Measurements from ENCODE around the gene GLS. TPM values are rescaled to one million over a fixed set of nuclear protein-coding genes. Genes with fewer than 3 reads are reported as not detected.
"Not testable (repeated sequence)": the region's sequence is repeated elsewhere in the genome, so short reads cannot be mapped to it uniquely, and the experiment has no call there.

GLS gene
- total RNA-seq, 1 donor from 2014 or later, result 88.9 TPM

DNA sequence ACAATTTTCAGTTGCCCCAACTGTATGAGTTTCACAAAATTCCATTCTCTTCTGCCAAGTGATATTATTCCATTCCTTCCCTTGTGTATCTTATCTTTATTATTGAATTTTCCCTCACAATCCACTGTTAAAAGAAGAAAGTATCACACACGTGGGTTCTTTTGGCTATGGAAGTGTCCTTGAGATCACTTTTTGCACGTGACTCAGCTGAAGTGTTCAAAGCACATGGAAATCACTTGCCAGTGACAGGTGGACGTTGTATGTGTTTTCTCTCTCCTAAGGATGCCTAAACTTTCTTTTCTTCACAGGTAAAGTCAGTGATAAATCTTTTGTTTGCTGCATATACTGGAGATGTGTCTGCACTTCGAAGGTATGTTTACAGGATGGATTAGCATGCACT is 72.6 kb downstream of the GLS start:
- Histone ChIP-seq H3K27me3 (no peaks in the 10 kb centered on the region), H3K27ac (no peak overlapping the region), H3K36me3 (no peaks in the 10 kb centered on the region), H3K4me3 (no peak overlapping the region), H3K9me3 (no peaks in the 10 kb centered on the region), H3K4me1 (peaks cover 14% of the 10 kb centered on the region)
- TF ChIP-seq, protein P1, sequence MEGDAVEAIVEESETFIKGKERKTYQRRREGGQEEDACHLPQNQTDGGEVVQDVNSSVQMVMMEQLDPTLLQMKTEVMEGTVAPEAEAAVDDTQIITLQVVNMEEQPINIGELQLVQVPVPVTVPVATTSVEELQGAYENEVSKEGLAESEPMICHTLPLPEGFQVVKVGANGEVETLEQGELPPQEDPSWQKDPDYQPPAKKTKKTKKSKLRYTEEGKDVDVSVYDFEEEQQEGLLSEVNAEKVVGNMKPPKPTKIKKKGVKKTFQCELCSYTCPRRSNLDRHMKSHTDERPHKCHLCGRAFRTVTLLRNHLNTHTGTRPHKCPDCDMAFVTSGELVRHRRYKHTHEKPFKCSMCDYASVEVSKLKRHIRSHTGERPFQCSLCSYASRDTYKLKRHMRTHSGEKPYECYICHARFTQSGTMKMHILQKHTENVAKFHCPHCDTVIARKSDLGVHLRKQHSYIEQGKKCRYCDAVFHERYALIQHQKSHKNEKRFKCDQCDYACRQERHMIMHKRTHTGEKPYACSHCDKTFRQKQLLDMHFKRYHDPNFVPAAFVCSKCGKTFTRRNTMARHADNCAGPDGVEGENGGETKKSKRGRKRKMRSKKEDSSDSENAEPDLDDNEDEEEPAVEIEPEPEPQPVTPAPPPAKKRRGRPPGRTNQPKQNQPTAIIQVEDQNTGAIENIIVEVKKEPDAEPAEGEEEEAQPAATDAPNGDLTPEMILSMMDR (IDR thresholded peaks at IDR 0.05), result no peak
- TF ChIP-seq POLR2AphosphoS5 (IDR thresholded peaks at IDR 0.05; ENCODE audit: insufficient read depth in 1 of 2, low read depth in 1 of 2) (no peak), POLR2A (IDR thresholded peaks at IDR 0.05) (no peak)
- intact Hi-C loops (cut with DNase I), result no loop called here
- no peak for DNase-seq (ENCODE audit: extremely low spot score in 2 of 2)

DNA sequence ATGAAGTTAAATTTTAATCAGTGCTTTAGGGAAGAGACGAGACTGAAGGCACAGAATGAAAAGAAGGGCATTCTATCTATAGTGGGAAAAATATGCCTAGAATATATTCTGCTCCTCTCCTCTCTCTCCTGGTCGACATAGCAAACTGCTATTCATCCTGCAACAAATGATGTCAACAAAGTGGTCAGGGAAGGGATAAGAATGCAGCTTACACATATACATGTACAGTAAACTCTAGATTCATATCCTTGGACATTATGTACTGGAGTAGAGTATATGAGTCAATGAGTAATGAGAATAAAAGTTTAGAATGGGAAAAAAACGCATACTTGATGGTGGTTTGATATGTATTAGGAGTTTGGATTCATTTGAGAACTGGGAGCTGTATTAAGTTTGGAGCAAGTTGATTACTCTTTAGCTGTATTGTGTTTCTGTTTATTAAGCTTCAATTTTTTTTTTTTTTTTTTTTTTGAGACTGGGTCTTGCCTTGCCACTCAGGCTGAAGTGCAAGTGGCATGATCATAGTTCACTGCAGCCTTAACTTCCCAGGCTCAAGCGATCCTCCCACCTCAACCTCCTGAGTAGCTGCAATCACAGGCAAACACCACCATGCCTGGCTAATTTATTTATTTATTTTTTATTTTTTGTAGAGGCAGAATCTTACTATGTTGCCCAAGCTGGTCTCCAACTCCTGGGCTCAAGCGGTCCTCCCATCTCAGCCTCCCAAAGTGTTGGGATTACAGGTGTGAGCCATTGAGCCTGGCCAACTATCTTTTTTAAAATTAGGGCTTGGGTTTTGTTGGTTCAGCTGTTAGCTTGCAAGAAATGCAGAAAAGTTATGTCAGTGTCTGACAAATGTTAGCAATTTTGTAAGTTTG is 79.5 kb downstream of the GLS start:
- Histone ChIP-seq H3K9me3 (no peaks in the 10 kb centered on the region), H3K4me3 (no peak overlapping the region), H3K27me3 (no peaks in the 10 kb centered on the region), H3K27ac (no peak overlapping the region), H3K36me3 (no peaks in the 10 kb centered on the region), H3K4me1 (no peaks in the 10 kb centered on the region)
- TF ChIP-seq POLR2AphosphoS5 (IDR thresholded peaks at IDR 0.05; ENCODE audit: insufficient read depth in 1 of 2, low read depth in 1 of 2) (no peak), POLR2A (IDR thresholded peaks at IDR 0.05) (no peak)
- TF ChIP-seq, protein P1 (IDR thresholded peaks at IDR 0.05), result no peak
- no peak for DNase-seq (ENCODE audit: extremely low spot score in 2 of 2)
- intact Hi-C loops (cut with DNase I), result no loop called here

DNA sequence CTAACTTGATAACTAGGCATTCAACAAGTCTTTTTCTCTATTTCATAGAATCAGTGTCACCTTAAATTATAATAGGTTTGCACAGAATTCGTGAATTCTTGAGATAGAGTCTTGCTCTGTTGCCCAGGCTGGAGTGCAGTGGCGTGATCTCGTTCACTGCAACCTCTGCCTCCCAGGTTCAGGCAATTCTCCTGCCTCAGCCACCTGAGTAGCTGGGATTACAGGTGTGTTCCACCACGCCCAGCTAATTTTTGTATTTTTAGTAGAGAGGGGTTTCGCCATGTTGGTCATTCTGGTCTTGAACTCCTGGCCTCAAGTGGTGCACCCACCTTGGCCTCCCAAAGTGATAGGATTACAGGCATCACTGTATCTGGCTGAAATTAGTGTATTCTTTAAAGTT is 80.5 kb downstream of the GLS start:
- H3K27ac ChIP-seq; H3K36me3 ChIP-seq; H3K27me3 ChIP-seq; DNase-seq (ENCODE audit: extremely low spot score in 2 of 2); H3K4me1 ChIP-seq; H3K9me3 ChIP-seq; H3K4me3 ChIP-seq; intact Hi-C loops (cut with DNase I): not testable (repeated sequence)

DNA sequence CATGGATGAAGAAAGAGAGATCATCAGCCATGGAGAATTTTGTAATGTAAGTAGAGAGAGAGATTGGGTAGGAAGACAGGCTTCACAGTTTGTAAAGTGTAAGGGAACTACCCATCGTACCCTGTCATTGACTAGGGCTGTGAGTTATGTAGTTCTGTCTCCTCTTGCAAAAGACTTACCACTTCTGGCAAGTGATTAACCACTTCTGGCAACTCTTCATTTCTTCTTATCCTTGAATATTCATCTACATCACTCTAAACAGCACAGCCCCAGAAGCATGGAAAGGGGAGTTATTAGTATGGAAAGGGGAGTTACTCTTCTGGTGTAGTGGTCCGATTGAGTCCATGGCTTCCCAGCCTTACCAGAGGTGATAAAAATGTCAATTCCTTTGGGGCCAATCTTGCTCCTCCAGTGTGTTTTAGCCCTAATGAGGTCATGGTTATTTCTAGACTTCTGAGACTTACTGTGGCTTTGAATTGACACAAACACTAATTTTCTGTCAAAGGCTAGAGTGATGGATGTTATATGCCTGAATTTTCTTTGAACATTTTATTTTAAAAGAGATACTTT is 81.4 kb downstream of the GLS start:
- Histone ChIP-seq H3K27me3 (no peaks in the 10 kb centered on the region), H3K4me1 (no peaks in the 10 kb centered on the region), H3K9me3 (no peaks in the 10 kb centered on the region), H3K4me3 (no peak overlapping the region), H3K27ac (no peak overlapping the region), H3K36me3 (peaks cover 0 to 5% of the 10 kb centered on the region in 2 donors)
- TF ChIP-seq POLR2A (IDR thresholded peaks at IDR 0.05) (no peak), POLR2AphosphoS5 (IDR thresholded peaks at IDR 0.05; ENCODE audit: insufficient read depth in 1 of 2, low read depth in 1 of 2) (no peak)
- TF ChIP-seq, protein P1 (IDR thresholded peaks at IDR 0.05), result no peak
- no peak for DNase-seq (ENCODE audit: extremely low spot score in 2 of 2)
- intact Hi-C loops (cut with DNase I), result no loop called here

DNA sequence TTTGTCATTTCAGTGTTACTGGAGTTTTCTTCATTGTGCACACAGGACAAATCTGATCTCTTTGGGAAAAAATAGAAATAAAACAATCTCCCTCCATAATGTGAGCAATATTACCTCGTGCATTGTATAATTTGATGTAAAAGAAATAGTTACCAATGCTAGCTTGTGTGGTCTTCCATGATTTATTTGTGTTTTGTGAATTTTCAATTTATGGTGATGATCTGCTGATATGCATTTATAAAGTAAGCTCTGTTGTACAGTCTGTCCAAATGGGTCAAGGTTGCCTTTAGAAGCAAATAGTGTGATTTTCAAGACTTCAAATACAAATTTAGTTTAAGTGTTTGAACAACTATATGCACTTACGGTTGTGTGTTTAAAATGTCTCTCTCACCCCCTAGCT is 82.5 kb downstream of the GLS start:
- Histone ChIP-seq H3K4me3 (no peak overlapping the region), H3K4me1 (no peaks in the 10 kb centered on the region), H3K27ac (no peak overlapping the region), H3K27me3 (no peaks in the 10 kb centered on the region), H3K9me3 (no peaks in the 10 kb centered on the region), H3K36me3 (peaks cover 0 to 6% of the 10 kb centered on the region in 2 donors)
- intact Hi-C loops (cut with DNase I), result no loop called here
- DNase-seq (ENCODE audit: extremely low spot score in 2 of 2), result no peak
- no peak for TF ChIP-seq POLR2AphosphoS5 (IDR thresholded peaks at IDR 0.05; ENCODE audit: insufficient read depth in 1 of 2, low read depth in 1 of 2)
- TF ChIP-seq, protein P1 (IDR thresholded peaks at IDR 0.05), result no peak
- no peak for TF ChIP-seq POLR2A (IDR thresholded peaks at IDR 0.05)

Data from vagina (tissue), 2 donors.